GM18873 (cell line): ENCODE results near the gene FKBP14.
"Not testable (repeated sequence)": the region's sequence is repeated elsewhere in the genome, so short reads cannot be mapped to it uniquely, and the experiment has no call there.

Experiments used
- ATAC-seq: cut with Tn5 transposase; IDR thresholded peaks from one replicate; pipeline ENCODE4 v1.9.1; 2021; ENCODE audit warnings: mild to moderate bottlenecking, moderate library complexity, moderate number of reproducible peaks; ENCODE audit not compliant: unreplicated experiment, low FRiP score

Gene FKBP14

GRCh38 chr7:29965030-29965429 is 61.5 kb downstream of the FKBP14 start:
- ATAC-seq = no peak

- ATAC-seq = no peak
These were observed 64.5 kb downstream of the FKBP14 start for GRCh38 chr7:29962035-29962434.

DNA sequence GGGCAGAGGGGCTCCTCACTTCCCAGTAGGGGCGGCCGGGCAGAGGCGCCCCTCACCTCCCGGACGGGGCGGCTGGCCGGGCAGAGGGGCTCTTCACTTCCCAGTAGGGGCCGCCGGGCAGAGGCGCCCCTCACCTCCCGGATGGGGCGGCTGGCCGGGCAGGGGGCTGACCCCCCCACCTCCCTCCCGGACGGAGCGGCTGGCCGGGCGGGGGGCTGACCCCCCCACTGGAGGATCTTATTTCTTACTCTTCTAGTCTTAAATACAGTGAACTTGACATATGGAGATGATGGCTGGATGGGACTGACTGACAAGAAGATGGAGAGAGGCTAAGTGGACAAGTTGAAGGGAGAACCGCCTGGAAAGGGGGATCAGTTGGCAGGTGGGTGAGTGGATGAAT is 64.9 kb downstream of the FKBP14 start:
- not testable (repeated sequence) for ATAC-seq
